Right renal cortex interstitium (tissue), 3 donors: ENCODE data around the gene IL1RAP. TPM values are rescaled to one million over a fixed set of nuclear protein-coding genes. Genes with fewer than 3 reads are reported as not detected.
A peak's percentile ranks its signal among the peaks of the same experiment; 100 is the strongest.
"Not testable (repeated sequence)": the region's sequence is repeated elsewhere in the genome, so short reads cannot be mapped to it uniquely, and the experiment has no call there.

Experiments used
- DNase-seq, 3 donors: peaks; one replicate each; pipeline ENCODE4 v3.0.0-alpha.2; 2013; ENCODE audit warnings: low read depth in 3 of 3, low spot score in 2 of 3
- polyA plus RNA-seq, 3 donors: library from polyadenylated mRNA; unstranded; fragments of 120-200 nt; gene quantifications; one replicate each; pipeline ENCODE4 v1.2.1, GENCODE V29; 2013; ENCODE audit not compliant: insufficient read length in 3 of 3

IL1RAP gene, protein sequence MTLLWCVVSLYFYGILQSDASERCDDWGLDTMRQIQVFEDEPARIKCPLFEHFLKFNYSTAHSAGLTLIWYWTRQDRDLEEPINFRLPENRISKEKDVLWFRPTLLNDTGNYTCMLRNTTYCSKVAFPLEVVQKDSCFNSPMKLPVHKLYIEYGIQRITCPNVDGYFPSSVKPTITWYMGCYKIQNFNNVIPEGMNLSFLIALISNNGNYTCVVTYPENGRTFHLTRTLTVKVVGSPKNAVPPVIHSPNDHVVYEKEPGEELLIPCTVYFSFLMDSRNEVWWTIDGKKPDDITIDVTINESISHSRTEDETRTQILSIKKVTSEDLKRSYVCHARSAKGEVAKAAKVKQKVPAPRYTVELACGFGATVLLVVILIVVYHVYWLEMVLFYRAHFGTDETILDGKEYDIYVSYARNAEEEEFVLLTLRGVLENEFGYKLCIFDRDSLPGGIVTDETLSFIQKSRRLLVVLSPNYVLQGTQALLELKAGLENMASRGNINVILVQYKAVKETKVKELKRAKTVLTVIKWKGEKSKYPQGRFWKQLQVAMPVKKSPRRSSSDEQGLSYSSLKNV
- polyA plus RNA-seq: 10 to 100 TPM; 19.4 to 27.4 (median 19.5) TPM

DNA sequence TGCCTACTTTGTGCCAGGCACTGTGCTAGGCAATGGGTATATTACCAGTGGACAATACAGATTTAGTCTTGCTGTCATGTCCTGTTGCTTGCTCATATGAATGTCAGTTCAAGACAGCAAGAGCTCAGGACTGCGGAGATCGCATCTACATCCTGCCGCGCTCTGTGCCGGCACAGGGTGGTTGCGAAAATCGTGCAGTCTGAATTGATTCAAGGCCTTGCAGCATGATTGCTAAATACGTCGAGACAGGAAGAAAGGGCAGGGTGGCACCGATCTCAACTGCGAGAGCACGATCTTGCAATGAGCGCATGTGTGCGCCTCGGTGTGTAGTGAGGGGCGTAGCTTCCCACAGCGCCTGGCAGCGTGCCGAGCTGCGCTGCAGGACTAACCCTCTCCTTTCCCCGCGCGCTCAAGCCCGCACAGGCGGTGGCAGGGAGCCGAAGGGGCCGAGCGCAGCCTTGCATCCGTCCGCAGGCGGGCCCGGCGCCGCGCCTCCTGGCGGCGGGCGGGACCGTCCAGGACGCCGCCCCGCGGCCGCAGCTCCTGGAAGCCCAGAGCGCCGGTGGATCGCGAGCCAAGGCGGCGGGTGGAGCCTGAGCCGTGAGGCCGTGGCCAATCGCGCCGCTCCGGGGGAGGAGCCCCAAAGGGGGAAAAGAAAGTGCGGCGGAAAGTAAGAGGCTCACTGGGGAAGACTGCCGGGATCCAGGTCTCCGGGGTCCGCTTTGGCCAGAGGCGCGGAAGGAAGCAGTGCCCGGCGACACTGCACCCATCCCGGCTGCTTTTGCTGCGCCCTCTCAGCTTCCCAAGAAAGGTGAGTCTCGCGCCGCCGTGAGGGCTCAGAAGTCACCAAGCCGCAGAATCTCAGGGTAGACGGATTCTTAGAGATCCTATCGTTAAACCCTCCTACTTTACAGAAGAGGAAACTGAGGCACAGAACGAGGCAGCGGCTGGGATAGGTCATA lies at the start of gene IL1RAP:
TSS of gene IL1RAP (plus strand) at position 677 of the 962 bp plus-strand sequence. CDS start 50,205 bp downstream, outside the sequence.
- DNase-seq: peak; percentile 57 to 82 (median 75)

DNA sequence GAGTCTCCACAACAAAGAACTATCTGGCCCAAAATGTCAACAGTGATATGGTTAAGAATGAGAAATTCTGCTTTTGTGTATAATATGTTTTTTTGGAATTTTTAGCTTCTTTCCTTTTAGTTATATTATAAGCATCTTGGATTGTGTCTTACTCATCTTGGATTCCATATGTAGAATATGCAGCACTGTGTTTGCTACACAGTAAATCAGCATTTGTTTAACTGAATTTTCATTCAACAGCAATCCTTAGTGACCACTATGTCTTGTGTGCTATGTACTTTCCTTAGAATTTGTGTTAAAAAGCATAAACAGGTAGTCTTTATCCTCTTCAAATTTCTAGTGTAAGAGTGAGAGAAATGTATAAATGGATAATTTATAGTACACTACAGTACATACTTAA lies 46.0 kb upstream of the IL1RAP start:
- DNase-seq: no peak

DNA sequence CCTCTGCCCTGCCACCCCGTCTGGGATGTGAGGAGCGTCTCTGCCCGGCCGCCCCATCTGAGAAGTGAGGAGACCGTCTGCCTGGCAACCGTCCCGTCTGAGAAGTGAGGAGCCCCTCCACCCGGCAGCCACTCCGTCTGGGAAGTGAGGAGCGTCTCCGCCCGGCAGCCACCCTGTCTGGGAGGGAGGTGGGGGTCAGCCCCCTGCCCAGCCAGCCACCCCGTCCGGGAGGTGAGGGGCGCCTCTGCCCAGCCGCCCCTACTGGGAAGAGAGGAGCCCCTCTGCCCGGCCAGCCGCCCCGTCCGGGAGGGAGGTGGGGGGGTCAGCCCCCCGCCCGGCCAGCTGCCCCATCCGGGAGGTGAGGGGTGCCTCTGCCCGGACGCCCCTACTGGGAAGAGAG lies 40.6 kb upstream of the IL1RAP start:
- not testable (repeated sequence) for DNase-seq

DNA sequence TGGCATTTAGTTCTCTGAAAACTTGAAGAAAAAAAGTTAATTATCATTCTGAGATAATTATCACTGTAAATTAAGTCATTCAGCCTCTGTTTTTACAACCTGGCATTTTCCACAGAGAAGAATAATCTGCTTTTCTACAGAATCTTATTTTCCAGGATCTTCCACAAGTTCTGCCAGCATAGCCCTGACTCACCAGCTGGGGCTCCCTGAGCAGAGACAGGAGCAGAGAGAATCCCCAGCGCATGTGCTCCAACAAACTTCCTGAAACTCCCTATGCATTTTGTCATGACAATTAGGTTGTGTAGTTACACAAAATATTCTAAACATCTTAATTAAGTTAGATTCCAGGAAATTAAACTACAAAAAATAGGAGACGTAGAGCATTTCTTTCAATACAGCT lies 32.1 kb upstream of the IL1RAP start:
- DNase-seq: no peak

DNA sequence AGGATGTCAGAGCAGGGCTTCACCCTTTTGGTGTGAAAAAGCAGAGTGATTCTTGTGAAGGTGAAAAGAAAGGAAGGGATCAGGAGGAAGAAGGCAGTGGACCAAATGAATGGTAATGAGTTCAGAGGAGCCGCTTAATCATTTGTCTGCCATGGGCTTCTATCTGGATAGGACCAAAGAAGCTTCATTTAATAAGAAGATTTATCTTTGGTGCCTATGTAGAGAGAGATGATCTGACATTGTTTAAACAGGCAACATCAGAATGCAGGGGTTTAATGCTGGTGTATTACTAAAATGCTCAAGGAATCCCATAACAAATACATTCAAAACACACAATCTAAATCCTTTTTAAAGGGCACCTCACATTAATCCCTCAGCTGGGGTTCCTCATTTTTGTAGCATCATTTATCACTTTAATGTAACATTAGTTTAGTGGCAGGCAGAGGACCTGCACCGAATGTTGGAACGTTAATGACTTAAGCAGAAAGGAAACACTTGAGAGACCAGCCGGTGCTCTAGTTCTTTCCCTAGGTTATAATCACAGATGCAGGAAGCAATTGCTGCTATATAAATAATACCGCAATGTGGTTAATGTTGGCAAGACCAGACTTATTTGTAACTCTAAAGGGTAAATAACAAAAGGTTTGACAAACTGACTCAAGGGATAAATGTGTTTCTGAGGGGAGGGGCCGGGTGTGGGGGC lies 27.9 kb upstream of the IL1RAP start:
- DNase-seq: peak in 2 of 3 donors; percentile 21 to 23

DNA sequence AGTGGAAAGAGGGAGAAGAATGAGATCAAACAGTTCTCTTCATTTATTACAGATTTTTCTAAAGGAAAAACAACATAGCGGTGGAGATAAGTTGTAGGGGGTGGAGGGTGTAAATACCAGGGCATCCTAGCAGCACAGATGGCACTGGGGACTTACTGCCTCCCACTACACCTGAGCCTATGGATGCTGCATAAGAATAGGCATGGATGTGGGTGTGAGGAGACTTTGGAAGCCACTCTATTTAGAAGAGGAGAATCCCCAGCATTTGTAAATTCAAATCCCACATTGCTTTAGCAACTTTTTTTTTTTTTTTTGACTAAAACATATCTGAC lies 27.4 kb upstream of the IL1RAP start:
- no peak for DNase-seq

DNA sequence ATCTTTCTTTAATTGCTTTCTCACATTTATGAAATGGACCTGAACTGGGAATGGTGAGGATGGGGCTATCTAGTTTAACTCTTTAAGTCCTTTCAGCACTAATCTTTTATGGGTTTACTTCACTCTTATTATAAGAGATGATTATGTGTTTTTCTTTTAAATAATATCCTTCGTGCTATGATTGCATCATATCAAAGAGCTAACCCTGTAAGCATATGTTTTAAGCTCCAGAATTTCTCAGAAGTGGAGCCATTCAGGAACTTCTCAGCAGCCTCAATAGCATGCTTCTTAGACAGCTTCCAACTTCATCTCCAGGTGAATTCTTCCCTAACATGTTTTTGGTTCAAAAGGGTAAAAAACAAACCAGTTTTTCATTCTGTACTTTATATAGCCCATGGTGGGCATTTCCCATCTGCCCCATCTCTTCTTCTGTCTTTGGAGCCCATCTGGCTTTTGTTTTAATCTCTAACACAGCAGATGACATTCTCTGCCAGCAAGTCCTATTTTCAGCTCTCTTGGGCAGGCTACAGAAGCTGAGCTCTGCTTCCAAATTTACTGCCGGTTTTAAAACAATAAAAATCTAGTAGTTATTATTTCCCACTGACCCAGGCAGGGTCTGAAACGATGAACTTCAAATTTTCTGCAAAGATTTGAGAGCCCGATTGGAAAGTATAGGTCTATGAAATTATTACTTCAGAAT lies 26.8 kb upstream of the IL1RAP start:
- DNase-seq: no peak

DNA sequence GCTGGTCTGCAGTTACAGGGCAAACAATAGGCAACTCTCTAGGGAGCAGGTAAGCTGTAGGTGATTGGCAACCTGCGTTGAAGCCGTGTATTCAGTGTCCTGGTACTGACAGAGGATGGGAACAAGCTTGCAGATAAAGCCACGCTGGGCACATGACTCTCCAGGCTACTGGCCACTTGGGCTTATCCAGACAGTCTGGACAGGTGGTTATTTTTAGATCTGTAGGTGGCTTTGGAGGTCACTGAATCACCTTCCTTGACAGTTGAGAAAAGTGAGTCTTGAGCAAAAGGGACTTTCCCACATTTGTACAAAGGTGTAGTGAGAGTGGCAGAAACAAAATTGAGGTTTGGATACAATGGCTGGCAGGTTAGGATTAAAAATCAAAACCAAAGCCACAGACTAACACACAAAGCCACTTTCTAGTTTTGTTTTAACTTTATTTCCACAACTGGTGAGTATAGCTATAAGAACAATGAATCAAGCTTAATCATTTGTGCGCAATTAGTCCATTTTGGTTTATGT lies 22.3 kb upstream of the IL1RAP start:
- no peak for DNase-seq

DNA sequence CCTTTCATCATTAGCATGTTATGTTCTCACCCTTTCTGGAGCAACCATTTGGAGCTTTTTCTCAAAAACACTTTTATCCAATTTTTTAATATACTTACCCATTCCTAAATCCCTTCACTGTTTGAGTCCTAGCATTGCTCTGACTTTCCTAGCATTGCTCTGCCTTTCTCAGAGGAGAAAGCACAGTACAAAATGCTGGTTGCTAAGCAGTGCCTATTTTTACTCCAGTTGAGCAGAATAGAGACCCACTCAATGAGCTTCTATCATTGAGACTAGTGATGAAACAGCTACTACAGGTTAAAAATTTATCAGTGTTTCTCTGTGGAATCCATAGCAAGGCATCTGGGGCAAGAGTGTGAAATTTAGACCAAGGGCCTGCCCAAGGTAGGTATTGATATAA lies 21.8 kb upstream of the IL1RAP start:
- no peak for DNase-seq

DNA sequence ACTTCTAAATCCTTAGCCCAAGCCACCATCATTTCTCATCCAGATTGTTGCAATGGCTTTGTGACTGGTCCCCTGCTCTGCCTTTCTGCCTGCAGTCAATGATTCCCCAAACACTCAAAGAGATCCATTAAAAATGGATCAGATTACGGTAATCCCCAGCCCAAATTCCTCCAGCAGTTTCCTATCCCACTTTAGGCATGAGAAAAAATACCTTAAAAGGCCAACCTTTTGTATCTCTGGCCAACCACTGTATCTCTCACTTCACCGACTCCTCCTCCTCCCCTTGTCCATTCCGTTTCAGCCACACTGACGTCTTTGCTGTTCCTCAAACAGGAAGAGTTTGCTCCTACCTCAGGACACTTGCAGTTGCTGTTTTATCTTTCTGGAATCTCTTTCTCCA lies 20.9 kb upstream of the IL1RAP start:
- no peak for DNase-seq

DNA sequence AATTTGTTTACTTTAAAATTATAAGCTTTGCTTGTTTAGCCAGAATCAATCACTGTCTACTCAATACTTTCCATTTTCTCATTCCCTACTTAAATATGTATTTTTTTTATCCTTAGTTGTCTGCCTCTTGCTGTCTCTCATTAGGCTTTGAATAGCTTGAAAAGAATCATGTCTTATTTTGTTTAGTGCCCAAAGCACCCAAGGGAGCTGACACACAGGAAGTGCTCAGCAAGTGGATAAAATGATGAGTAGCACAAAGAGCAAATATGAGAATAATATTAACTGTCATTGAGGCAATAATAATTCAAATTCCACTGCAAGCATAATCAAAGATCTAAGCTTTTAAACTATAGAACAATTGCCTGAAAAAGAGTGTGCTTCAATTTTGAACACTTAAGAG lies 19.0 kb upstream of the IL1RAP start:
- DNase-seq: no peak

DNA sequence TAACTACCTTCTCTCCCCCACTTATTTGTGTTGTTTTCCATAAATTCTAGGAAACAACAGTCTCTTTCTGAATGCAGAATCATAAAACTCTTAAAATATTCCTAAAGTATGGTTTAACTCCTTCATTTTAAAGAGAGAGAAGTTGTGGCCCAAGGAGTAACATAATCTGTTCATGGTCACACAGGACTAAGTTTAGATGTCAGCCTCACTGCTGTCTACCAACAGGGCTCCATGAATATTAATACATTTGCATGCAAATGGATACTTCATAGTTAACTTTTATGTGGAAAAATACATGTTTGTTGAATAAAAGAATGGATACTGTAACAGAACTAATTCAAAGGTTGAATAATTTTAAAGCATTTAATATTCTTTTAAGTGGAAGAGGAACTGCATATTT lies 18.5 kb upstream of the IL1RAP start:
- no peak for DNase-seq

DNA sequence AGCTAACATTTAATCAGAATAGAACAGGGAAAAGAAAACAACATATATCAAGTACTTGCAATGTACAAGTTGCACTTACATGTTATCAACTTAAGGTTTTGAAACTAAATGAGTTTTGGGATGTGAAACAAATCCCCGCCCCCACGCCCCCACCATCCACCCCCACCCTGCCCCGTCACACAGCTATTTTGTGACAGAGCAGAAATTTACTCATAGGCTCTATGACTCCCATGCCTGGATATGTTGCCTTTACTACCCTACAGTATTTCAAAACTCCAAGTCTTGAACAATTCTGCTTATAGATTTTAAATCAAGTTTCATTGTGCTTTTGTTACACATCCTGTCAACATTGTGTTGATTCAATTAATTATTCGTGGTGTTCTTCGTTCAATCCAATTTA lies 18.1 kb upstream of the IL1RAP start:
- no peak for DNase-seq

DNA sequence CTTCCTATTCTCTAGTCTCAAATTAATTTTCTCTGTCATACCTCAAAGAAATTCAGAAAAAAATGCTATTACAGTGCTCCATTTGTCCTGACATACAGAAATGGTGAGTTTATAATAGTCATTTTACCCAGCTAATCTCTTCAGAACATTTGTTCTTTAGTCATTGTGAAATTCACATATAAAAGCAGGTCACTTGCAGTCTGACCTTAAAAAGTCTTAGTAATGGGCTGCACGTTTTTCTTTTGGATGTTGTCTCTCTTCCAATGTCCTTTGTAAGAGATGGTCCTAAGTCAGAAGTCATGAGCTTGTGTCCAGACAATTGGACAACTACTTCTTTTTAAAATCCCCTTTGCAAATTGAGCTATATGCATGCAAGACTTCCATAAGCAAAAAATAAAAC lies 17.0 kb upstream of the IL1RAP start:
- no peak for DNase-seq

DNA sequence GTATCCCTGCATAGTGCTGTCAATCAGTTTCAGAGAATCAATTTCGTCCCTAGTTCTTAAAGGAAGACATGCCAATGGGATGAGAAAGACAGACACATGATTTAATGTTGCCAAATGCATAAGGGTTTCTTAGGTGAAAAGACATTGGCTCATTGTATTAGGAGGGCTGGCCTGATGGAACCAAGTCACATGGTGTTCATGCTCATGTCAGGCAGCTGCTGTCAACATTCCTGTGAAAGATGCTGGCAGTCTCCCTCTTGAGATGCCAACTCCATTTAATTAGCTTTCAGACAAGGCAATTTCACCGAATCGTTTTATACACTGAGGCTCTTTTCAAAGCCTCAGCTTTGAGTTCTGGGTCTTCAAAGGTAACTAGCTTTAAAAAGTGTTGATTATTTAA lies 16.1 kb upstream of the IL1RAP start:
- no peak for DNase-seq

DNA sequence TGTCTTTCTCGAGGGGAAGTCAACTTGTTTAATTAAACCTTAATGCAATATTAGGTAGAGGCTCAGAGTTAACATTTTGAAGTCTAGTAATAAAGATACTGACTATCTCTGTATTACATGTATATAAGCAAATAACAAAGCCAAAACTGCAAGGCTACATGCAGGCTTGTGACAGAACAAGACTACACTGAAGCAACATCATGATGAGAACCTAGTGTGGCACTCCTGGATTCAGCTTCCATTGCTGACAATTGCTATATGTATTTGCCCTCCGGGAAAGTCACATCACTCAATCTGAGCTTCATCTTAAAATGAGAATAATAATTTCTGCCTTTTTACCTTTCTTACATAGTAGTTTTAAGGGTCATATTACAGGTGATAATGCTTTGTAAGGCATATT lies 15.6 kb upstream of the IL1RAP start:
- no peak for DNase-seq

DNA sequence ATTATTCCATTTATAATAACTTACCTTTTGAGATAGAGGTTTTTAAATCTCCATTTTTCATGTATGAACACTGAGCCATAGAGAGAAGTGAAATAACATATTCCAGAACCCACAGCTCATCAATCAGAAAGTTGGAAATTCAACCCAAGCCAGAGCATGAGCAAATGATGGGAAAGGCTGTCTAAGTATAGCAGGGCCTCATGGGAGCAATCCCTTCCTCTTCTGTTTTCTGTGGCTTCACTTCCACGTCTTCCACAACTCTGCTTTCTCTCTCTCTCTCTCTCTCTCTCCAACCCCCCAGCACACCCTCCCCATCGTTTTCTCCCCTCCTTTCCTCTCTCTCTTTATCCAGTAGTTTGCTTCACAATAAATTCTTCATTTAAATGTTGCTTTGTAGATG lies 14.8 kb upstream of the IL1RAP start:
- no peak for DNase-seq

DNA sequence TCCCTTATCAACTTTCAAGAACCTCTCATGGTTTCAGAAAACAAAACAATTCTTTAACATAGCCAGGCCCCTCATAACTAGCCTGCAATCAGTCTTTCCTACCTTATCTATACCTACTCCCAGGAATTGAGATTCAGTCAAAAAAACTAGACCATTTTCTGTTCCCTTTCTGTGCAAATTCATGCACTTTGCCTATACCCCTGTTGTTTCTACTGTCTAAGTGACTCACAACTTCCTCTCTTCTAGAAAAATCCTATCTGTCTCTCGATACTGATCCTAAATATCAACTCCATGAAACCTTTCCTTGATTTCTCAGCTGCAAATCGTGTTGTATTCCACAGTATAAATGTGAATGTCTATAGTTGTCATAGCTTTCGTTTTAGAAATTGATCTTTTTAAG lies 10.9 kb upstream of the IL1RAP start:
- DNase-seq: no peak

DNA sequence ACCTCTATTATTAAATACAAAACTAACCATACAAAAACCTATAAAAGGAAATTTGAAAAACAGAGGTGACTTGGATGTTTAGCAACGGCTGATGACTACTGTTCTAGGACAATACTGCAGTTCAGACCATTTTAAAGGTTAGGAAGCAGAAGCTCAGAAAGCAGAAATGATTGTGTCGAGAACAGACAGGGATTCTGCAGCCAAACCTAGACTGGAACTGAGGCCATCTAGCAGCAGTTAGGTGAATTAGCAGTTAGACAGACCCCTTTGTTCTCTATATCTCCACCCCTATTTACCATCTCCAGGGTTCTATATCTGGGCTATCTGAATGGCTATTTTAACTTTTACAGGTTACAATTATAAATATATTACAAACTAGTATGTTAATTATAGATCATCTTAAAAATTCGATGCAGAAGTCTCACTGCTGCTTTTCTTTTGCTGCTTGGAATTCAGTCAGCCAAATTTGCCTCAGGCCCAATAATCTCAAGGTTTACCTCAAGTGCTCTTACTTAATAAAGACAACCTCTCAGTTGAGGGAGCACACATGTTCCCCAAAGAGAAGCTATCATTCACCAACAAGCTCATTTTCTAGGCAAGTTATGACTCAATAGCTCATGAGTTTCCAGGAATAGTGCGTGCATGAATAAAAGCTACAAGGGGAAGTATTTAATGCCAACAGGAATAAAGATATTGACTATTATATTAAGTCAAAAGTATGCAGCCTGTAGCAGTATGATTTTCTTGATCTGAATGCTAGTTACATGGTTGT lies 9.3 kb upstream of the IL1RAP start:
- DNase-seq: no peak
